HepG2 (cell line): ENCODE results near the gene PCSK1. TPM values are rescaled to one million over a fixed set of nuclear protein-coding genes. Genes with fewer than 3 reads are reported as not detected.

Experiments used
- ATAC-seq: fragments of 200-7000 bp; cut with Tn5 transposase; 3 replicates; pipeline ENCODE4 v1.9.1; 2020; ENCODE audit warnings: mild to moderate bottlenecking, moderate library complexity
- BruUV-seq: library from RNA; stranded (reverse); fragments of 400-500 nt; replicated peaks from 2 replicates; lab custom pipeline; 2021; lab: Mats Ljungman, UMichigan
- CTCF ChIA-PET: fragments of 300-600 bp; formaldehyde crosslinking; extraction: SDS; loops from one replicate; lab custom pipeline; 2021; ENCODE audit warnings: low total read pairs, inconsistent platforms, low intra/inter-chr PET ratio; lab: Yijun Ruan, JAX
- POLR2A ChIA-PET: fragments of 350-600 bp; sonication (Branson Sonifier 250); formaldehyde crosslinking; loops from one replicate; lab custom pipeline; 2020; ENCODE audit warnings: antibody characterized with exemption, inconsistent platforms; lab: Yijun Ruan, JAX
- DNase-seq: peaks from one replicate; pipeline ENCODE4 v3.0.0-alpha.2; 2015; ENCODE audit warnings: low spot score
- FAIRE-seq: peaks from 3 replicates; lab custom pipeline; 2011; peaks lifted over from hg19 to GRCh38; lab: Jason Lieb, UNC
- H2AFZ ChIP-seq: one replicate; pipeline ENCODE4 v1.6.1; 2011; ENCODE audit warnings: low read length, inconsistent platforms
- H3K27ac ChIP-seq: fragments of 300-600 bp; 3 replicates; pipeline ENCODE4 v1.8.0; 2011; ENCODE audit warnings: mixed run types, mild to moderate bottlenecking, mixed read lengths, low read length, inconsistent platforms; ENCODE audit not compliant: insufficient read depth; ENCODE audit errors: extremely low read length
- H3K27me3 ChIP-seq, 2 experiments: fragments of 200-600 bp in 1 of 2; 2 replicates in 1 of 2; 3 replicates in 1 of 2; pipeline versions ENCODE4 v1.6.0 to v1.8.0; 2011; ENCODE audit warnings: low read length in 2 of 2, mild to moderate bottlenecking in 2 of 2, moderate library complexity in 2 of 2, inconsistent platforms in 1 of 2; ENCODE audit not compliant: insufficient read depth in 2 of 2, control insufficient read depth in 1 of 2
- H3K36me3 ChIP-seq, 2 experiments: fragments of 200-600 bp in 1 of 2; replicated peaks in 1 of 2; 2 replicates in 1 of 2; 3 replicates in 1 of 2; pipeline versions ENCODE4 v1.5.1 to v1.8.0; 2011; ENCODE audit warnings: low read length in 2 of 2, inconsistent platforms in 1 of 2; ENCODE audit not compliant: insufficient read depth in 2 of 2, control insufficient read depth in 1 of 2
- H3K4me1 ChIP-seq: 2 replicates; pipeline ENCODE4 v1.5.1; 2012; ENCODE audit warnings: low read length, inconsistent platforms; ENCODE audit not compliant: insufficient read depth
- H3K4me2 ChIP-seq: 2 replicates; pipeline ENCODE4 v1.6.0; 2011; ENCODE audit warnings: low read depth, low read length, inconsistent platforms
- H3K4me3 ChIP-seq, 3 experiments: fragments of 200-600 bp in 1 of 3; sonication (generic), shearing (Covaris generic) in 1 of 3; replicated peaks in 1 of 3; 2 replicates each; pipeline ENCODE4 v1.5.1; 2011 to 2016; ENCODE audit warnings: low read length in 3 of 3, inconsistent platforms in 2 of 3, low read depth in 2 of 3, mild to moderate bottlenecking in 2 of 3, control low read depth in 1 of 3, mixed read lengths in 1 of 3; ENCODE audit not compliant: insufficient read depth in 1 of 3
- H3K79me2 ChIP-seq: one replicate; pipeline ENCODE4 v1.6.1; 2011; ENCODE audit warnings: low read length, inconsistent platforms; ENCODE audit not compliant: insufficient read depth
- H3K9ac ChIP-seq: 2 replicates; pipeline ENCODE4 v1.6.0; 2011; ENCODE audit warnings: mild to moderate bottlenecking, low read depth, low read length, inconsistent platforms; ENCODE audit not compliant: insufficient read depth
- H3K9me3 ChIP-seq: 2 replicates; pipeline ENCODE4 v1.5.1; 2012; ENCODE audit warnings: mild to moderate bottlenecking, low read length
- H4K20me1 ChIP-seq: 2 replicates; pipeline ENCODE4 v1.6.0; 2011; ENCODE audit warnings: inconsistent platforms, mild to moderate bottlenecking, low read length, moderate library complexity; ENCODE audit not compliant: insufficient read depth
- AHDC1 ChIP-seq: sonication (generic); formaldehyde crosslinking; IDR thresholded peaks from 2 replicates; pipeline ENCODE4 v1.5.1; 2020; ENCODE audit warnings: mild to moderate bottlenecking, missing genetic modification reagents, borderline replicate concordance
- SMC3 ChIP-seq: IDR thresholded peaks from 2 replicates; pipeline ENCODE4 v1.6.1; 2011; ENCODE audit warnings: low read length, improper control_type of control experiment
- SMYD3 ChIP-seq: sonication (generic); formaldehyde crosslinking; IDR thresholded peaks from 2 replicates; pipeline ENCODE4 v1.8.1; 2023; ENCODE audit warnings: mild to moderate bottlenecking, missing genetic modification reagents
- STAG1 ChIP-seq: sonication (generic); formaldehyde crosslinking; IDR thresholded peaks from 2 replicates; pipeline ENCODE4 v1.4.0; 2020; ENCODE audit warnings: missing genetic modification reagents
- ZNF142 ChIP-seq: sonication (generic); formaldehyde crosslinking; IDR thresholded peaks from 2 replicates; pipeline ENCODE4 v1.4.0; 2020; ENCODE audit warnings: missing genetic modification reagents
- ZNF572 ChIP-seq: sonication (generic); formaldehyde crosslinking; IDR thresholded peaks from 2 replicates; pipeline ENCODE4 v1.5.1; 2020; ENCODE audit warnings: mild to moderate bottlenecking, missing genetic modification reagents
- ZNF792 ChIP-seq: IDR thresholded peaks from 2 replicates; pipeline ENCODE4 v1.6.1; 2016
- WGBS: methylation state at CpG from one replicate; pipeline ENCODE4 v1.1.6; 2017; ENCODE audit warnings: low lambda C conversion rate; 5-methylcytosine and 5-hydroxymethylcytosine counted together
- in situ Hi-C: cut with HindIII; loops from 2 replicates; pipeline ENCODE4 v1.10.0; 2017; ENCODE audit warnings: low pct_unique_long_range_greater_than_20kb; ENCODE audit not compliant: extremely low pct_ligation_motif_present
- intact Hi-C: fragments of 100-400 bp; cut with micrococcal nuclease; formaldehyde crosslinking; loops from one replicate; pipeline ENCODE4 v1.10.0; 2022; ENCODE audit not compliant: unreplicated experiment
- polyA plus RNA-seq, 8 experiments: library from polyadenylated mRNA; depleted of rRNA in 3 of 8; stranded (reverse) in 7 of 8; unstranded in 1 of 8; fragments of >200 nt; fragmentation: Illumina TruSeq in 4 of 8; extraction: Trizol in 4 of 8; gene quantifications; 2 replicates each; pipeline versions ENCODE4 v1.2.1 to v1.2.3, GENCODE V29; 2011 to 2016; ENCODE audit warnings: low read depth in 4 of 8, missing spikeins in 1 of 8, mixed read lengths in 1 of 8; ENCODE audit not compliant: insufficient read depth in 1 of 8
- total RNA-seq, 5 experiments: library from RNA; depleted of rRNA; stranded (reverse); fragments of >200 nt; fragmentation: Illumina TruSeq; extraction: Trizol; gene quantifications; 2 replicates each; pipeline ENCODE4 v1.2.3, GENCODE V29; 2016; ENCODE audit warnings: low read depth in 1 of 5
- TF ChIP-seq, protein P1 (sequence below): sonication (generic); formaldehyde crosslinking; IDR thresholded peaks from 2 replicates; pipeline ENCODE4 v1.5.0; 2020; ENCODE audit warnings: mild to moderate bottlenecking, missing genetic modification reagents, moderate library complexity

Gene PCSK1
- total and polyA plus RNA-seq, 2 of the 13 experiments (the other 11 are each of a cell fraction or from before 2014, with no cell fraction given), result not detected

GRCh38 chr5:96381526-96381925 lies 51.5 kb downstream of the PCSK1 start:
- BruUV-seq, result no TSS peak
- ChIA-PET POLR2A (no interaction called here), CTCF (no interaction called here)
- Histone ChIP-seq H3K79me2 (no peaks in the 10 kb centered on the region), H4K20me1 (no peaks in the 10 kb centered on the region), H2AFZ (no peak overlapping the region), H3K4me1 (peaks cover 9% of the 10 kb centered on the region; the same call in 1 of the 2 replicates), H3K27ac (no peak overlapping the region), H3K4me2 (no peak overlapping the region), H3K4me3 (no peak overlapping the region), H3K27me3 (no peaks in the 10 kb centered on the region), H3K9me3 (no peaks in the 10 kb centered on the region), H3K36me3 (no peaks in the 10 kb centered on the region), H3K9ac (no peak overlapping the region)
- ATAC-seq (peak; percentile 100), FAIRE-seq (peak; percentile 91), DNase-seq (peak; percentile 72)
- WGBS, result 7% methylated on average over 5 of the region's 5 CpGs
- in situ Hi-C loops, result no loop called here
- TF ChIP-seq SMYD3 (CRISPR knock-in tag), result 0 out of 2 replicates have a peak, but pooled peaks have one; percentile 34
- peak; percentile 77 for TF ChIP-seq ZNF792 (CRISPR knock-in tag)
- TF ChIP-seq ZNF142 (CRISPR knock-in tag), result no peak
- TF ChIP-seq ZNF572 (CRISPR knock-in tag), result no peak
- peak; percentile 47; the same call in 1 of the 2 replicates for TF ChIP-seq AHDC1 (CRISPR knock-in tag)
- TF ChIP-seq, protein P1, sequence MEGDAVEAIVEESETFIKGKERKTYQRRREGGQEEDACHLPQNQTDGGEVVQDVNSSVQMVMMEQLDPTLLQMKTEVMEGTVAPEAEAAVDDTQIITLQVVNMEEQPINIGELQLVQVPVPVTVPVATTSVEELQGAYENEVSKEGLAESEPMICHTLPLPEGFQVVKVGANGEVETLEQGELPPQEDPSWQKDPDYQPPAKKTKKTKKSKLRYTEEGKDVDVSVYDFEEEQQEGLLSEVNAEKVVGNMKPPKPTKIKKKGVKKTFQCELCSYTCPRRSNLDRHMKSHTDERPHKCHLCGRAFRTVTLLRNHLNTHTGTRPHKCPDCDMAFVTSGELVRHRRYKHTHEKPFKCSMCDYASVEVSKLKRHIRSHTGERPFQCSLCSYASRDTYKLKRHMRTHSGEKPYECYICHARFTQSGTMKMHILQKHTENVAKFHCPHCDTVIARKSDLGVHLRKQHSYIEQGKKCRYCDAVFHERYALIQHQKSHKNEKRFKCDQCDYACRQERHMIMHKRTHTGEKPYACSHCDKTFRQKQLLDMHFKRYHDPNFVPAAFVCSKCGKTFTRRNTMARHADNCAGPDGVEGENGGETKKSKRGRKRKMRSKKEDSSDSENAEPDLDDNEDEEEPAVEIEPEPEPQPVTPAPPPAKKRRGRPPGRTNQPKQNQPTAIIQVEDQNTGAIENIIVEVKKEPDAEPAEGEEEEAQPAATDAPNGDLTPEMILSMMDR (CRISPR knock-in tag), result peak; percentile 69
- TF ChIP-seq SMC3, result peak; percentile 11; the same call in 1 of the 2 replicates
- peak; percentile 47 for TF ChIP-seq STAG1 (CRISPR knock-in tag)
- intact Hi-C loops, result no loop called here
